ENCODE results near the gene COLEC12.

GRCh38 chr18:424071-424661, 76.3 kb downstream of the COLEC12 start:
- TF ChIP-seq, protein P1, sequence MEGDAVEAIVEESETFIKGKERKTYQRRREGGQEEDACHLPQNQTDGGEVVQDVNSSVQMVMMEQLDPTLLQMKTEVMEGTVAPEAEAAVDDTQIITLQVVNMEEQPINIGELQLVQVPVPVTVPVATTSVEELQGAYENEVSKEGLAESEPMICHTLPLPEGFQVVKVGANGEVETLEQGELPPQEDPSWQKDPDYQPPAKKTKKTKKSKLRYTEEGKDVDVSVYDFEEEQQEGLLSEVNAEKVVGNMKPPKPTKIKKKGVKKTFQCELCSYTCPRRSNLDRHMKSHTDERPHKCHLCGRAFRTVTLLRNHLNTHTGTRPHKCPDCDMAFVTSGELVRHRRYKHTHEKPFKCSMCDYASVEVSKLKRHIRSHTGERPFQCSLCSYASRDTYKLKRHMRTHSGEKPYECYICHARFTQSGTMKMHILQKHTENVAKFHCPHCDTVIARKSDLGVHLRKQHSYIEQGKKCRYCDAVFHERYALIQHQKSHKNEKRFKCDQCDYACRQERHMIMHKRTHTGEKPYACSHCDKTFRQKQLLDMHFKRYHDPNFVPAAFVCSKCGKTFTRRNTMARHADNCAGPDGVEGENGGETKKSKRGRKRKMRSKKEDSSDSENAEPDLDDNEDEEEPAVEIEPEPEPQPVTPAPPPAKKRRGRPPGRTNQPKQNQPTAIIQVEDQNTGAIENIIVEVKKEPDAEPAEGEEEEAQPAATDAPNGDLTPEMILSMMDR (conservative IDR thresholded peaks at IDR 0.05), result no peak
- TF ChIP-seq EZH2 (IDR thresholded peaks at IDR 0.05; ENCODE audit: low read depth), result no peak
